Stimulated activated CD4-positive, alpha-beta T cell treated with anti-CD3 and anti-CD28 coated beads, Interleukin-12 subunit alpha, Interleukin-12 subunit beta, amount 100 ng/mL, for 4 hours (primary cell): ENCODE data around the gene CACNA1C.
"Not testable (repeated sequence)": the region's sequence is repeated elsewhere in the genome, so short reads cannot be mapped to it uniquely, and the experiment has no call there.

Source experiments
- DNase-seq: peaks from one replicate; pipeline ENCODE4 v3.0.0-alpha.2; 2020

Gene CACNA1C

GRCh38 chr12:2113119-2113912 is 60.5 kb downstream of the CACNA1C start:
- no peak for DNase-seq

- DNase-seq: no peak
These were observed 61.3 kb downstream of the CACNA1C start for GRCh38 chr12:2114071-2114470.

GRCh38 chr12:2115101-2115845 is 62.5 kb downstream of the CACNA1C start:
- no peak for DNase-seq

- no peak for DNase-seq
These were observed 64.8 kb downstream of the CACNA1C start for GRCh38 chr12:2117541-2117940.

- DNase-seq: no peak
These were observed 65.3 kb downstream of the CACNA1C start for GRCh38 chr12:2118061-2118460.

- DNase-seq: no peak
These were observed 65.9 kb downstream of the CACNA1C start for GRCh38 chr12:2118481-2119255.

- DNase-seq: no peak
These were observed 66.5 kb downstream of the CACNA1C start for GRCh38 chr12:2119266-2119665.

GRCh38 chr12:2120982-2121758 is 68.4 kb downstream of the CACNA1C start:
- DNase-seq: no peak

- DNase-seq: no peak
These were observed 71.8 kb downstream of the CACNA1C start for GRCh38 chr12:2124466-2125023.

- no peak for DNase-seq
These were observed 73.1 kb downstream of the CACNA1C start for GRCh38 chr12:2125651-2126522.

- no peak for DNase-seq
These were observed 74.1 kb downstream of the CACNA1C start for GRCh38 chr12:2126676-2127406.

- no peak for DNase-seq
These were observed 76.3 kb downstream of the CACNA1C start for GRCh38 chr12:2129076-2129475.

GRCh38 chr12:2135661-2136418 is 83.1 kb downstream of the CACNA1C start:
- not testable (repeated sequence) for DNase-seq

- no peak for DNase-seq
These were observed 84.1 kb downstream of the CACNA1C start for GRCh38 chr12:2136901-2137300.

- DNase-seq: no peak
These were observed 84.9 kb downstream of the CACNA1C start for GRCh38 chr12:2137711-2138110.

GRCh38 chr12:2138294-2138693 is 85.5 kb downstream of the CACNA1C start:
- DNase-seq: no peak

GRCh38 chr12:2138871-2139308 is 86.1 kb downstream of the CACNA1C start:
- DNase-seq: no peak

GRCh38 chr12:2139651-2140050 is 86.9 kb downstream of the CACNA1C start:
- DNase-seq: no peak

GRCh38 chr12:2140858-2141519 is 88.2 kb downstream of the CACNA1C start:
- no peak for DNase-seq
